Calu3 (cell line): Measurements from ENCODE around the gene IKBKE. TPM values are rescaled to one million over a fixed set of nuclear protein-coding genes. Genes with fewer than 3 reads are reported as not detected.
A peak's percentile ranks its signal among the peaks of the same experiment; 100 is the strongest.

ENCODE experiments used
- BruUV-seq: library from RNA; stranded (reverse); fragments of 400-500 nt; replicated peaks from 2 replicates; lab custom pipeline; 2021; lab: Mats Ljungman, UMichigan
- CTCF ChIA-PET: fragments of 300-600 bp; sonication (Branson Sonifier 250); formaldehyde crosslinking; loops from one replicate; lab custom pipeline; 2022; ENCODE audit warnings: antibody characterized with exemption; lab: Charles Lee
- DNase-seq: peaks from one replicate; pipeline ENCODE4 v3.0.0; 2022
- H3K27ac Mint-ChIP-seq: one replicate; pipeline ENCODE4 v1.8.0; 2022; ENCODE audit warnings: mixed read lengths; ENCODE audit not compliant: unreplicated experiment
- H3K27me3 Mint-ChIP-seq: one replicate; pipeline ENCODE4 v1.8.0; 2022; ENCODE audit warnings: mixed read lengths; ENCODE audit not compliant: unreplicated experiment
- H3K36me3 Mint-ChIP-seq: one replicate; pipeline ENCODE4 v1.8.0; 2022; ENCODE audit warnings: mild to moderate bottlenecking, moderate library complexity, mixed read lengths; ENCODE audit not compliant: insufficient read depth, unreplicated experiment
- H3K4me1 Mint-ChIP-seq: one replicate; pipeline ENCODE4 v1.8.0; 2022; ENCODE audit warnings: mild to moderate bottlenecking, low read depth, mixed read lengths; ENCODE audit not compliant: unreplicated experiment
- H3K4me3 Mint-ChIP-seq: one replicate; pipeline ENCODE4 v1.8.0; 2022; ENCODE audit warnings: mild to moderate bottlenecking, low read depth, moderate library complexity, mixed read lengths; ENCODE audit not compliant: unreplicated experiment
- H3K9me3 Mint-ChIP-seq: one replicate; pipeline ENCODE4 v1.8.0; 2022; ENCODE audit warnings: low read depth, mixed read lengths; ENCODE audit not compliant: unreplicated experiment
- CTCF ChIP-seq: fragments of 200-600 bp; IDR thresholded peaks from one replicate; pipeline ENCODE4 v1.8.0; 2022; ENCODE audit warnings: antibody characterized with exemption; ENCODE audit not compliant: unreplicated experiment
- intact Hi-C: fragments of 100-400 bp; cut with micrococcal nuclease; formaldehyde crosslinking; loops from one replicate; pipeline ENCODE4 v1.10.0; 2022; ENCODE audit not compliant: unreplicated experiment
- total RNA-seq: library from RNA; stranded (reverse); gene quantifications from 2 replicates; pipeline ENCODE4 v1.2.3, GENCODE V29; 2022

The IKBKE gene
- total RNA-seq, 1 experiment from 2014 or later = 47.5 TPM

- Mint-ChIP-seq H3K4me3 (no peak overlapping the region), H3K9me3 (no peaks in the 10 kb centered on the region), H3K27me3 (peaks cover 18% of the 10 kb centered on the region), H3K36me3 (peaks cover 14% of the 10 kb centered on the region), H3K4me1 (peaks cover 65% of the 10 kb centered on the region), H3K27ac (no peak overlapping the region)
- CTCF ChIA-PET = interaction anchor here (0.7 to 1.6 kb wide), 2 partner anchors 10 to 32 kb away, joined by 3 read pairs; no protein-coding TSS in a partner anchor
- no TSS peak for BruUV-seq
- DNase-seq = no peak
- no peak for TF ChIP-seq CTCF
- intact Hi-C loops = no loop called here
Observed at GRCh38 chr1:206512058-206512850, 42.0 kb downstream of the IKBKE start.

- peaks cover 18% of the 10 kb centered on the region for H3K27me3 Mint-ChIP-seq
- H3K4me1 Mint-ChIP-seq = peaks cover 65% of the 10 kb centered on the region
- DNase-seq = no peak
- H3K4me3 Mint-ChIP-seq = peak overlapping the region; percentile 30
- peaks cover 9% of the 10 kb centered on the region for H3K36me3 Mint-ChIP-seq
- CTCF ChIA-PET = interaction anchor here (0.7 to 1.6 kb wide), 2 partner anchors 10 to 32 kb away, joined by 3 read pairs; no protein-coding TSS in a partner anchor
- intact Hi-C loops = no loop called here
- no peak overlapping the region for H3K27ac Mint-ChIP-seq
- H3K9me3 Mint-ChIP-seq = no peaks in the 10 kb centered on the region
- no peak for TF ChIP-seq CTCF
- BruUV-seq = no TSS peak
Observed at GRCh38 chr1:206512851-206513180, 42.5 kb downstream of the IKBKE start.

GRCh38 chr1:206513312-206514111 is 43.2 kb downstream of the IKBKE start:
- Mint-ChIP-seq H3K36me3 (peaks cover 5% of the 10 kb centered on the region), H3K27ac (no peak overlapping the region), H3K4me3 (peak overlapping the region; percentile 30), H3K27me3 (peaks cover 11% of the 10 kb centered on the region), H3K9me3 (no peaks in the 10 kb centered on the region), H3K4me1 (peaks cover 62% of the 10 kb centered on the region)
- no peak for TF ChIP-seq CTCF
- intact Hi-C loops = no loop called here
- BruUV-seq = no TSS peak
- CTCF ChIA-PET = interaction anchor here (1.6 kb wide), 1 partner anchor 9 kb away, joined by 3 read pairs; no protein-coding TSS in a partner anchor
- DNase-seq = peak; percentile 50

- no TSS peak for BruUV-seq
- no peak overlapping the region for H3K27ac Mint-ChIP-seq
- no peak overlapping the region for H3K4me3 Mint-ChIP-seq
- no peaks in the 10 kb centered on the region for H3K9me3 Mint-ChIP-seq
- intact Hi-C loops = no loop called here
- TF ChIP-seq CTCF = no peak
- CTCF ChIA-PET = interaction anchor here (0.5 kb wide), 1 partner anchor 388 kb away, joined by 6 read pairs; no protein-coding TSS in a partner anchor
- H3K36me3 Mint-ChIP-seq = no peaks in the 10 kb centered on the region
- peaks cover 48% of the 10 kb centered on the region for H3K4me1 Mint-ChIP-seq
- DNase-seq = no peak
- H3K27me3 Mint-ChIP-seq = no peaks in the 10 kb centered on the region
Observed at GRCh38 chr1:206514813-206515387, 44.6 kb downstream of the IKBKE start.
